ENCODE measurements around the gene MEGF6. TPM values are rescaled to one million over a fixed set of nuclear protein-coding genes. Genes with fewer than 3 reads are reported as not detected.

Gene MEGF6
- total and polyA plus RNA-seq, 2 donors (not counting 3 experiments of a cell fraction or from before 2014, with no cell fraction given) = 22.5 to 63.7 TPM

GRCh38 chr1:3617806-3618345 lies 6.6 kb upstream of the MEGF6 start:
- no peaks in the 10 kb centered on the region for H3K36me3 ChIP-seq (ENCODE audit: control insufficient read depth in 2 of 2, extremely low read depth in 1 of 2, insufficient read depth in 2 of 2, low read length in 2 of 2)
- H4K20me1 ChIP-seq (replicated peaks; ENCODE audit: control insufficient read depth, extremely low read depth, insufficient read depth, low read length) = no peaks in the 10 kb centered on the region
- no peak overlapping the region for H3K4me2 ChIP-seq (ENCODE audit: insufficient read depth, low read length)
- H2AFZ ChIP-seq (ENCODE audit: low read depth, low read length) = no peak overlapping the region
- FAIRE-seq = no peak
- H3K9ac ChIP-seq (replicated peaks; ENCODE audit: extremely low read depth, insufficient read depth, low read length) = no peak overlapping the region
- POLR2A ChIA-PET = no interaction called here
- no peaks in the 10 kb centered on the region for H3K9me1 ChIP-seq (replicated peaks; ENCODE audit: control insufficient read depth, extremely low read depth, insufficient read depth, low read length)
- BruUV-seq (replicated peaks) = no TSS peak
- no peak overlapping the region for H3K27ac ChIP-seq (ENCODE audit: insufficient read depth, low read depth, low read length)
- no peak overlapping the region for H3K4me3 ChIP-seq (replicated peaks in 1 of 3; ENCODE audit: insufficient read depth in 1 of 3, low read depth in 1 of 3, low read length in 3 of 3)
- H3K4me1 ChIP-seq (ENCODE audit: control insufficient read depth, extremely low read depth, insufficient read depth, low read length) = peaks cover 31% of the 10 kb centered on the region
- CTCF ChIA-PET = interaction anchor here (1.2 to 5.8 kb wide), 6 partner anchors 8 to 165 kb away, joined by 5 to 196 read pairs (median 12); partner anchors contain the start of gene MEGF6
- no peak for TF ChIP-seq POLR2A (IDR thresholded peaks at IDR 0.05; ENCODE audit: low read depth, low read length)
- no peaks in the 10 kb centered on the region for H3K79me2 ChIP-seq (ENCODE audit: control insufficient read depth, insufficient read depth, low read length)
- intact Hi-C loops (cut with micrococcal nuclease) (loop anchor here (2.0 kb wide), 1 partner anchor 75 kb away; no protein-coding TSS in a partner anchor), dilution Hi-C loops (cut with MboI; ENCODE audit: extremely low pct_ligation_motif_present, low sequenced_read_pairs) (no loop called here)
- H3K27me3 ChIP-seq (ENCODE audit: control insufficient read depth in 2 of 2, insufficient read depth in 2 of 2, low read length in 2 of 2) = no peaks in the 10 kb centered on the region
- H3K9me3 ChIP-seq (replicated peaks; ENCODE audit: control insufficient read depth, insufficient read depth, low read length) = no peaks in the 10 kb centered on the region
- DNase-seq (ENCODE audit: low read depth, low spot score) = no peak

GRCh38 chr1:3616861-3617260 lies 5.6 kb upstream of the MEGF6 start:
- no peak overlapping the region for H2AFZ ChIP-seq (ENCODE audit: low read depth, low read length)
- BruUV-seq (replicated peaks) = no TSS peak
- no peak for FAIRE-seq
- POLR2A ChIA-PET = no interaction called here
- no peak overlapping the region for H3K27ac ChIP-seq (ENCODE audit: insufficient read depth, low read depth, low read length)
- H3K9ac ChIP-seq (replicated peaks; ENCODE audit: extremely low read depth, insufficient read depth, low read length) = no peak overlapping the region
- no peaks in the 10 kb centered on the region for H3K9me3 ChIP-seq (replicated peaks; ENCODE audit: control insufficient read depth, insufficient read depth, low read length)
- dilution Hi-C loops (cut with MboI; ENCODE audit: extremely low pct_ligation_motif_present, low sequenced_read_pairs) = no loop called here
- DNase-seq (ENCODE audit: low read depth, low spot score) = no peak
- H3K36me3 ChIP-seq (ENCODE audit: control insufficient read depth in 2 of 2, extremely low read depth in 1 of 2, insufficient read depth in 2 of 2, low read length in 2 of 2) = no peaks in the 10 kb centered on the region
- H3K4me1 ChIP-seq (ENCODE audit: control insufficient read depth, extremely low read depth, insufficient read depth, low read length) = peaks cover 38% of the 10 kb centered on the region
- CTCF ChIA-PET = interaction anchor here (1.1 to 2.8 kb wide), 5 partner anchors 28 to 164 kb away, joined by 3 to 11 read pairs (median 6); no protein-coding TSS in a partner anchor
- H3K27me3 ChIP-seq (ENCODE audit: control insufficient read depth in 2 of 2, insufficient read depth in 2 of 2, low read length in 2 of 2) = no peaks in the 10 kb centered on the region
- H3K9me1 ChIP-seq (replicated peaks; ENCODE audit: control insufficient read depth, extremely low read depth, insufficient read depth, low read length) = no peaks in the 10 kb centered on the region
- H4K20me1 ChIP-seq (replicated peaks; ENCODE audit: control insufficient read depth, extremely low read depth, insufficient read depth, low read length) = no peaks in the 10 kb centered on the region
- TF ChIP-seq EZH2 (IDR thresholded peaks at IDR 0.05; ENCODE audit: borderline replicate concordance, low read depth, low read length, severe bottlenecking) (no peak), JUN (IDR thresholded peaks at IDR 0.05; ENCODE audit: borderline replicate concordance, insufficient read depth, insufficient read length, low read depth) (no peak), FOS (IDR thresholded peaks at IDR 0.05; ENCODE audit: borderline replicate concordance, insufficient read depth, low read length) (no peak), POLR2AphosphoS5 (IDR thresholded peaks at IDR 0.05; ENCODE audit: insufficient read depth, low read depth, low read length) (no peak), MYC (IDR thresholded peaks at IDR 0.05; ENCODE audit: low read depth, low read length) (no peak)
- TF ChIP-seq, protein P1, sequence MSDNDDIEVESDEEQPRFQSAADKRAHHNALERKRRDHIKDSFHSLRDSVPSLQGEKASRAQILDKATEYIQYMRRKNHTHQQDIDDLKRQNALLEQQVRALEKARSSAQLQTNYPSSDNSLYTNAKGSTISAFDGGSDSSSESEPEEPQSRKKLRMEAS (IDR thresholded peaks at IDR 0.05; ENCODE audit: insufficient read depth, insufficient read length) = no peak
- intact Hi-C loops (cut with micrococcal nuclease) = no loop called here
- no peak overlapping the region for H3K4me3 ChIP-seq (replicated peaks in 1 of 3; ENCODE audit: insufficient read depth in 1 of 3, low read depth in 1 of 3, low read length in 3 of 3)
- H3K4me2 ChIP-seq (ENCODE audit: insufficient read depth, low read length) = no peak overlapping the region
- no peaks in the 10 kb centered on the region for H3K79me2 ChIP-seq (ENCODE audit: control insufficient read depth, insufficient read depth, low read length)

All from endothelial cell of umbilical vein (primary cell).